HepG2 (cell line): ENCODE measurements around the gene PITHD1. TPM values are rescaled to one million over a fixed set of nuclear protein-coding genes. Genes with fewer than 3 reads are reported as not detected.
A peak's percentile ranks its signal among the peaks of the same experiment; 100 is the strongest.

Experiments used
- ARID2 ChIP-seq: sonication (generic); formaldehyde crosslinking; IDR thresholded peaks from 2 replicates; pipeline ENCODE4 v1.8.1; 2022; ENCODE audit warnings: mild to moderate bottlenecking, missing genetic modification reagents, borderline replicate concordance
- EEA1 ChIP-seq: sonication (generic); formaldehyde crosslinking; IDR thresholded peaks from 2 replicates; pipeline ENCODE4 v1.5.1; 2020; ENCODE audit warnings: mild to moderate bottlenecking, missing genetic modification reagents, borderline replicate concordance
- FOXA3 ChIP-seq: IDR thresholded peaks from 2 replicates; pipeline ENCODE4 v1.6.1; 2016; ENCODE audit warnings: missing genetic modification reagents, missing compliant biosample characterization
- HNF4A ChIP-seq: sonication (generic); formaldehyde crosslinking; IDR thresholded peaks from 2 replicates; pipeline ENCODE4 v1.4.0; 2020; ENCODE audit warnings: missing genetic modification reagents
- KDM6A ChIP-seq: IDR thresholded peaks from 2 replicates; pipeline ENCODE4 v1.6.1; 2016; ENCODE audit warnings: low read depth
- NFIC ChIP-seq: IDR thresholded peaks from 2 replicates; pipeline ENCODE4 v1.6.1; 2012; ENCODE audit warnings: mild to moderate bottlenecking, low read length, inconsistent platforms
- NFYB ChIP-seq: sonication (generic); formaldehyde crosslinking; IDR thresholded peaks from 2 replicates; pipeline ENCODE4 v1.4.0; 2020; ENCODE audit warnings: missing genetic modification reagents
- POLR2A ChIP-seq, 2 experiments: IDR thresholded peaks; 2 replicates each; pipeline ENCODE4 v1.6.1; 2011; ENCODE audit warnings: low read depth in 2 of 2, low read length in 2 of 2, mild to moderate bottlenecking in 1 of 2, moderate library complexity in 1 of 2; ENCODE audit not compliant: insufficient read depth in 1 of 2
- ZNF510 ChIP-seq: sonication (generic); formaldehyde crosslinking; IDR thresholded peaks from 2 replicates; pipeline ENCODE4 v1.4.0; 2020; ENCODE audit warnings: low read depth, mild to moderate bottlenecking, missing genetic modification reagents
- ZNF619 ChIP-seq: sonication (generic); formaldehyde crosslinking; IDR thresholded peaks from 2 replicates; pipeline ENCODE4 v1.4.0; 2020; ENCODE audit warnings: mild to moderate bottlenecking, missing genetic modification reagents
- ZNF713 ChIP-seq: sonication (generic); formaldehyde crosslinking; IDR thresholded peaks from 2 replicates; pipeline ENCODE4 v1.4.0; 2020; ENCODE audit warnings: mild to moderate bottlenecking, missing genetic modification reagents
- polyA plus RNA-seq, 8 experiments: library from polyadenylated mRNA; depleted of rRNA in 3 of 8; stranded (reverse) in 7 of 8; unstranded in 1 of 8; fragments of >200 nt; fragmentation: Illumina TruSeq in 4 of 8; extraction: Trizol in 4 of 8; gene quantifications; 2 replicates each; pipeline versions ENCODE4 v1.2.1 to v1.2.3, GENCODE V29; 2011 to 2016; ENCODE audit warnings: low read depth in 4 of 8, missing spikeins in 1 of 8, mixed read lengths in 1 of 8; ENCODE audit not compliant: insufficient read depth in 1 of 8
- total RNA-seq, 5 experiments: library from RNA; depleted of rRNA; stranded (reverse); fragments of >200 nt; fragmentation: Illumina TruSeq; extraction: Trizol; gene quantifications; 2 replicates each; pipeline ENCODE4 v1.2.3, GENCODE V29; 2016; ENCODE audit warnings: low read depth in 1 of 5
- TF ChIP-seq, protein P1 (sequence below): IDR thresholded peaks from 2 replicates; pipeline ENCODE4 v1.6.1; 2012; ENCODE audit warnings: low read depth, low read length, improper control_type of control experiment
- TF ChIP-seq, protein P2 (sequence below), 2 experiments: fragments of 450-650 bp in 1 of 2; sonication (generic) in 1 of 2; formaldehyde crosslinking; IDR thresholded peaks; 2 replicates each; pipeline versions ENCODE4 v1.5.0 to v1.8.0; 2020 to 2022; ENCODE audit warnings: mild to moderate bottlenecking in 1 of 2, missing genetic modification reagents in 1 of 2
- TF ChIP-seq, protein P3 (sequence below): sonication (generic); formaldehyde crosslinking; IDR thresholded peaks from 2 replicates; pipeline ENCODE4 v1.4.0; 2020; ENCODE audit warnings: missing genetic modification reagents, borderline replicate concordance
- TF ChIP-seq, protein P4 (sequence below): sonication (generic); formaldehyde crosslinking; IDR thresholded peaks from 2 replicates; pipeline ENCODE4 v1.4.0; 2020; ENCODE audit warnings: missing genetic modification reagents
- TF ChIP-seq, protein P5 (sequence below): IDR thresholded peaks from 2 replicates; pipeline ENCODE4 v1.4.0; 2020; ENCODE audit warnings: mild to moderate bottlenecking, missing genetic modification reagents

Gene PITHD1
- total and polyA plus RNA-seq, 2 of the 13 experiments (the other 11 are each of a cell fraction or from before 2014, with no cell fraction given), result 28.0 to 37.3 TPM

DNA sequence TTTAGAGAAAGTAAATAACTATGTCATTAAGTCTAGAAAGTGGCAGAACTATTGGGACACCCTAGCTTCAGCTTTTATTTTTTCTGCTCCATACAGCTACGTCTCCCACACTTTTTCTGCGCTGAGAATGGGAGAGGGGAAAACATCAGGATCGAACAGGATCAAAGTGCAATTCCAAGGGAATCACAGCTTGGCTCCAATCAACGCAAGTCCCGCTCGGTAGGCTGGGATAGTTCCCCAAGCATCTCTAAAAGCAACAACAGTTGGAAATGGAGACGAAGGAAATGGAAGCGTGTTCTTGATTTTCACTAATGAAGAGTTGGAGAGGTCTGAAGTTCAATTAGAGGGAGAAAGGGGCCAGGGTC is 46.5 kb downstream of the PITHD1 start (continued):
- TF ChIP-seq, protein P1, sequence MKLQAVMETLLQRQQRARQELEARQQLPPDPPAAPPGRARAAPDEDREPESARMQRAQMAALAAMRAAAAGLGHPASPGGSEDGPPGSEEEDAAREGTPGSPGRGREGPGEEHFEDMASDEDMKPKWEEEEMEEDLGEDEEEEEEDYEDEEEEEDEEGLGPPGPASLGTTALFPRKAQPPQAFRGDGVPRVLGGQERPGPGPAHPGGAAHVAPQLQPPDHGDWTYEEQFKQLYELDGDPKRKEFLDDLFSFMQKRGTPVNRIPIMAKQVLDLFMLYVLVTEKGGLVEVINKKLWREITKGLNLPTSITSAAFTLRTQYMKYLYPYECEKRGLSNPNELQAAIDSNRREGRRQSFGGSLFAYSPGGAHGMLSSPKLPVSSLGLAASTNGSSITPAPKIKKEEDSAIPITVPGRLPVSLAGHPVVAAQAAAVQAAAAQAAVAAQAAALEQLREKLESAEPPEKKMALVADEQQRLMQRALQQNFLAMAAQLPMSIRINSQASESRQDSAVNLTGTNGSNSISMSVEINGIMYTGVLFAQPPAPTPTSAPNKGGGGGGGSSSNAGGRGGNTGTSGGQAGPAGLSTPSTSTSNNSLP, result peak; percentile 56; the same call in 1 of the 2 replicates
- TF ChIP-seq POLR2A (IDR thresholded peaks at IDR 0.05; ENCODE audit: insufficient read depth in 1 of 2, low read depth in 2 of 2, low read length in 2 of 2) (0 out of 4 replicates have a peak, but pooled peaks of 1 of the 2 experiments have one; percentile 52), ZNF619 (CRISPR knock-in tag) (no peak), EEA1 (CRISPR knock-in tag) (no peak), ZNF510 (no peak), HNF4A (CRISPR knock-in tag) (peak; percentile 84), NFIC (peak; percentile 33; the same call in 1 of the 2 replicates), ZNF713 (CRISPR knock-in tag) (0 out of 2 replicates have a peak, but pooled peaks have one; percentile 20), FOXA3 (0 out of 2 replicates have a peak, but pooled peaks have one; percentile 8), KDM6A (CRISPR knock-in tag) (peak; percentile 8; the same call in 1 of the 2 replicates), NFYB (0 out of 2 replicates have a peak, but pooled peaks have one; percentile 28), ARID2 (CRISPR knock-in tag) (0 out of 2 replicates have a peak, but pooled peaks have one; percentile 0)
- TF ChIP-seq, protein P2, sequence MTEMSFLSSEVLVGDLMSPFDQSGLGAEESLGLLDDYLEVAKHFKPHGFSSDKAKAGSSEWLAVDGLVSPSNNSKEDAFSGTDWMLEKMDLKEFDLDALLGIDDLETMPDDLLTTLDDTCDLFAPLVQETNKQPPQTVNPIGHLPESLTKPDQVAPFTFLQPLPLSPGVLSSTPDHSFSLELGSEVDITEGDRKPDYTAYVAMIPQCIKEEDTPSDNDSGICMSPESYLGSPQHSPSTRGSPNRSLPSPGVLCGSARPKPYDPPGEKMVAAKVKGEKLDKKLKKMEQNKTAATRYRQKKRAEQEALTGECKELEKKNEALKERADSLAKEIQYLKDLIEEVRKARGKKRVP (CRISPR knock-in tag; IDR thresholded peaks at IDR 0.05), result no peak
- TF ChIP-seq, protein P3, sequence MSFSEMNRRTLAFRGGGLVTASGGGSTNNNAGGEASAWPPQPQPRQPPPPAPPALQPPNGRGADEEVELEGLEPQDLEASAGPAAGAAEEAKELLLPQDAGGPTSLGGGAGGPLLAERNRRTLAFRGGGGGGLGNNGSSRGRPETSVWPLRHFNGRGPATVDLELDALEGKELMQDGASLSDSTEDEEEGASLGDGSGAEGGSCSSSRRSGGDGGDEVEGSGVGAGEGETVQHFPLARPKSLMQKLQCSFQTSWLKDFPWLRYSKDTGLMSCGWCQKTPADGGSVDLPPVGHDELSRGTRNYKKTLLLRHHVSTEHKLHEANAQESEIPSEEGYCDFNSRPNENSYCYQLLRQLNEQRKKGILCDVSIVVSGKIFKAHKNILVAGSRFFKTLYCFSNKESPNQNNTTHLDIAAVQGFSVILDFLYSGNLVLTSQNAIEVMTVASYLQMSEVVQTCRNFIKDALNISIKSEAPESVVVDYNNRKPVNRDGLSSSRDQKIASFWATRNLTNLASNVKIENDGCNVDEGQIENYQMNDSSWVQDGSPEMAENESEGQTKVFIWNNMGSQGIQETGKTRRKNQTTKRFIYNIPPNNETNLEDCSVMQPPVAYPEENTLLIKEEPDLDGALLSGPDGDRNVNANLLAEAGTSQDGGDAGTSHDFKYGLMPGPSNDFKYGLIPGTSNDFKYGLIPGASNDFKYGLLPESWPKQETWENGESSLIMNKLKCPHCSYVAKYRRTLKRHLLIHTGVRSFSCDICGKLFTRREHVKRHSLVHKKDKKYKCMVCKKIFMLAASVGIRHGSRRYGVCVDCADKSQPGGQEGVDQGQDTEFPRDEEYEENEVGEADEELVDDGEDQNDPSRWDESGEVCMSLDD (CRISPR knock-in tag), result 0 out of 2 replicates have a peak, but pooled peaks have one; percentile 3
- TF ChIP-seq, protein P4, sequence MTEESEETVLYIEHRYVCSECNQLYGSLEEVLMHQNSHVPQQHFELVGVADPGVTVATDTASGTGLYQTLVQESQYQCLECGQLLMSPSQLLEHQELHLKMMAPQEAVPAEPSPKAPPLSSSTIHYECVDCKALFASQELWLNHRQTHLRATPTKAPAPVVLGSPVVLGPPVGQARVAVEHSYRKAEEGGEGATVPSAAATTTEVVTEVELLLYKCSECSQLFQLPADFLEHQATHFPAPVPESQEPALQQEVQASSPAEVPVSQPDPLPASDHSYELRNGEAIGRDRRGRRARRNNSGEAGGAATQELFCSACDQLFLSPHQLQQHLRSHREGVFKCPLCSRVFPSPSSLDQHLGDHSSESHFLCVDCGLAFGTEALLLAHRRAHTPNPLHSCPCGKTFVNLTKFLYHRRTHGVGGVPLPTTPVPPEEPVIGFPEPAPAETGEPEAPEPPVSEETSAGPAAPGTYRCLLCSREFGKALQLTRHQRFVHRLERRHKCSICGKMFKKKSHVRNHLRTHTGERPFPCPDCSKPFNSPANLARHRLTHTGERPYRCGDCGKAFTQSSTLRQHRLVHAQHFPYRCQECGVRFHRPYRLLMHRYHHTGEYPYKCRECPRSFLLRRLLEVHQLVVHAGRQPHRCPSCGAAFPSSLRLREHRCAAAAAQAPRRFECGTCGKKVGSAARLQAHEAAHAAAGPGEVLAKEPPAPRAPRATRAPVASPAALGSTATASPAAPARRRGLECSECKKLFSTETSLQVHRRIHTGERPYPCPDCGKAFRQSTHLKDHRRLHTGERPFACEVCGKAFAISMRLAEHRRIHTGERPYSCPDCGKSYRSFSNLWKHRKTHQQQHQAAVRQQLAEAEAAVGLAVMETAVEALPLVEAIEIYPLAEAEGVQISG (CRISPR knock-in tag), result no peak
- TF ChIP-seq, protein P5, sequence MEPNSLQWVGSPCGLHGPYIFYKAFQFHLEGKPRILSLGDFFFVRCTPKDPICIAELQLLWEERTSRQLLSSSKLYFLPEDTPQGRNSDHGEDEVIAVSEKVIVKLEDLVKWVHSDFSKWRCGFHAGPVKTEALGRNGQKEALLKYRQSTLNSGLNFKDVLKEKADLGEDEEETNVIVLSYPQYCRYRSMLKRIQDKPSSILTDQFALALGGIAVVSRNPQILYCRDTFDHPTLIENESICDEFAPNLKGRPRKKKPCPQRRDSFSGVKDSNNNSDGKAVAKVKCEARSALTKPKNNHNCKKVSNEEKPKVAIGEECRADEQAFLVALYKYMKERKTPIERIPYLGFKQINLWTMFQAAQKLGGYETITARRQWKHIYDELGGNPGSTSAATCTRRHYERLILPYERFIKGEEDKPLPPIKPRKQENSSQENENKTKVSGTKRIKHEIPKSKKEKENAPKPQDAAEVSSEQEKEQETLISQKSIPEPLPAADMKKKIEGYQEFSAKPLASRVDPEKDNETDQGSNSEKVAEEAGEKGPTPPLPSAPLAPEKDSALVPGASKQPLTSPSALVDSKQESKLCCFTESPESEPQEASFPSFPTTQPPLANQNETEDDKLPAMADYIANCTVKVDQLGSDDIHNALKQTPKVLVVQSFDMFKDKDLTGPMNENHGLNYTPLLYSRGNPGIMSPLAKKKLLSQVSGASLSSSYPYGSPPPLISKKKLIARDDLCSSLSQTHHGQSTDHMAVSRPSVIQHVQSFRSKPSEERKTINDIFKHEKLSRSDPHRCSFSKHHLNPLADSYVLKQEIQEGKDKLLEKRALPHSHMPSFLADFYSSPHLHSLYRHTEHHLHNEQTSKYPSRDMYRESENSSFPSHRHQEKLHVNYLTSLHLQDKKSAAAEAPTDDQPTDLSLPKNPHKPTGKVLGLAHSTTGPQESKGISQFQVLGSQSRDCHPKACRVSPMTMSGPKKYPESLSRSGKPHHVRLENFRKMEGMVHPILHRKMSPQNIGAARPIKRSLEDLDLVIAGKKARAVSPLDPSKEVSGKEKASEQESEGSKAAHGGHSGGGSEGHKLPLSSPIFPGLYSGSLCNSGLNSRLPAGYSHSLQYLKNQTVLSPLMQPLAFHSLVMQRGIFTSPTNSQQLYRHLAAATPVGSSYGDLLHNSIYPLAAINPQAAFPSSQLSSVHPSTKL (CRISPR knock-in tag), result peak; percentile 31
